Neural cell (in vitro differentiated cells): ENCODE data around the gene RPS3. TPM values are rescaled to one million over a fixed set of nuclear protein-coding genes. Genes with fewer than 3 reads are reported as not detected.

Source experiments
- H2AFZ ChIP-seq: fragments of 200-600, 300-800 bp; sonication (generic), shearing (Covaris generic); 2 replicates; pipeline ENCODE4 v1.6.0; 2014; ENCODE audit warnings: low read depth, mild to moderate bottlenecking, antibody characterized with exemption, low read length, moderate library complexity
- H3F3A ChIP-seq: fragments of 200-600 bp; shearing (Covaris generic); 2 replicates; pipeline ENCODE4 v1.6.1; 2016; ENCODE audit warnings: mild to moderate bottlenecking, moderate library complexity, mixed read lengths, antibody characterized with exemption, low read length; ENCODE audit not compliant: insufficient read depth, poor library complexity, severe bottlenecking
- H3K27ac ChIP-seq: fragments of 200-600, 300-800 bp; sonication (generic), shearing (Covaris generic); 2 replicates; pipeline ENCODE4 v1.5.1; 2014; ENCODE audit warnings: mild to moderate bottlenecking, low read length, moderate library complexity
- H3K27me3 ChIP-seq: fragments of 300-800, 200-600 bp; sonication (generic), shearing (Covaris generic); 2 replicates; pipeline ENCODE4 v1.6.0; 2014; ENCODE audit warnings: mild to moderate bottlenecking, low read depth, low read length, moderate library complexity; ENCODE audit not compliant: insufficient read depth
- H3K36me3 ChIP-seq: fragments of 300-800, 200-600 bp; sonication (generic), shearing (Covaris generic); 2 replicates; pipeline ENCODE4 v1.5.1; 2014; ENCODE audit warnings: mild to moderate bottlenecking, antibody characterized with exemption, low read length, moderate library complexity; ENCODE audit not compliant: insufficient read depth
- H3K4me2 ChIP-seq: fragments of 300-800, 200-600 bp; sonication (generic), shearing (Covaris generic); 2 replicates; pipeline ENCODE4 v1.6.0; 2014; ENCODE audit warnings: mild to moderate bottlenecking, low read length
- H3K4me3 ChIP-seq: fragments of 300-800, 200-600 bp; sonication (generic), shearing (Covaris generic); 2 replicates; pipeline ENCODE4 v1.5.1; 2014; ENCODE audit warnings: mild to moderate bottlenecking, low read length, moderate library complexity
- H3K79me2 ChIP-seq: fragments of 200-600 bp; shearing (Covaris generic); replicated peaks from 2 replicates; pipeline ENCODE4 v1.6.0; 2014; ENCODE audit warnings: mild to moderate bottlenecking, low read length, moderate library complexity; ENCODE audit not compliant: insufficient read depth
- H3K9ac ChIP-seq: fragments of 300-800, 200-600 bp; sonication (generic), shearing (Covaris generic); 2 replicates; pipeline ENCODE4 v1.6.1; 2016; ENCODE audit warnings: mild to moderate bottlenecking, low read length, mixed read lengths
- H3K9me2 ChIP-seq: fragments of 200-600 bp; shearing (Covaris generic); 2 replicates; pipeline ENCODE4 v1.6.1; 2016; ENCODE audit warnings: mild to moderate bottlenecking, low read length, mixed read lengths; ENCODE audit not compliant: insufficient read depth
- H3K9me3 ChIP-seq: fragments of 200-600, 300-800 bp; sonication (generic), shearing (Covaris generic); 2 replicates; pipeline ENCODE4 v1.6.1; 2016; ENCODE audit warnings: mild to moderate bottlenecking, mixed run types, low read length, moderate library complexity, mixed read lengths
- H4K20me1 ChIP-seq: fragments of 200-600 bp; shearing (Covaris generic); 2 replicates; pipeline ENCODE4 v1.6.1; 2016; ENCODE audit warnings: mild to moderate bottlenecking, mixed run types; ENCODE audit not compliant: insufficient read depth
- CTCF ChIP-seq: fragments of 450-650 bp; IDR thresholded peaks from 2 replicates; pipeline ENCODE4 v1.5.1; 2014; ENCODE audit warnings: antibody characterized with exemption, mild to moderate bottlenecking, moderate library complexity; ENCODE audit not compliant: poor library complexity, severe bottlenecking
- EP300 ChIP-seq: fragments of 450-650 bp; conservative IDR thresholded peaks from 2 replicates; pipeline ENCODE4 v1.6.1; 2014; ENCODE audit warnings: antibody characterized with exemption, mild to moderate bottlenecking, moderate library complexity; ENCODE audit not compliant: poor library complexity, severe bottlenecking
- EZH2 ChIP-seq: fragments of 200-600, 300-800 bp; shearing (Covaris generic), sonication (generic); IDR thresholded peaks from 2 replicates; pipeline ENCODE4 v1.6.1; 2014; ENCODE audit warnings: antibody characterized with exemption, low read length, borderline replicate concordance, mild to moderate bottlenecking; ENCODE audit not compliant: insufficient read depth, poor library complexity, severe bottlenecking
- MXI1 ChIP-seq: fragments of 450-650 bp; conservative IDR thresholded peaks from 2 replicates; pipeline ENCODE4 v1.6.1; 2014; ENCODE audit warnings: antibody characterized with exemption, mild to moderate bottlenecking; ENCODE audit not compliant: poor library complexity, severe bottlenecking
- RAD21 ChIP-seq: fragments of 450-650 bp; conservative IDR thresholded peaks from 2 replicates; pipeline ENCODE4 v1.6.1; 2014; ENCODE audit warnings: antibody characterized with exemption, mild to moderate bottlenecking, moderate library complexity
- REST ChIP-seq: IDR thresholded peaks from 2 replicates; pipeline ENCODE4 v1.6.1; 2012; ENCODE audit warnings: borderline replicate concordance
- SMC3 ChIP-seq: fragments of 450-650 bp; conservative IDR thresholded peaks from 2 replicates; pipeline ENCODE4 v1.6.1; 2014; ENCODE audit warnings: antibody characterized with exemption, mild to moderate bottlenecking, moderate library complexity; ENCODE audit not compliant: poor library complexity
- TAF1 ChIP-seq: IDR thresholded peaks from 2 replicates; pipeline ENCODE4 v1.6.1; 2012; ENCODE audit warnings: low read depth
- polyA plus RNA-seq: library from polyadenylated mRNA; depleted of rRNA; stranded (reverse); fragments of >200 nt; gene quantifications from 2 replicates; pipeline ENCODE4 v1.2.3, GENCODE V29; 2014

Gene RPS3
- polyA plus RNA-seq, 1 donor from 2014 or later, result 1,440 TPM

GRCh38 chr11:75424396-75424795 is 25.1 kb downstream of the RPS3 start:
- Histone ChIP-seq H3K27ac (peak overlapping the region; percentile 74), H3K9ac (peak overlapping the region; percentile 45), H2AFZ (no peak overlapping the region), H3K27me3 (peaks cover 4% of the 10 kb centered on the region), H3K9me3 (no peaks in the 10 kb centered on the region), H3K4me3 (peak overlapping the region; percentile 8), H3F3A (no peaks in the 10 kb centered on the region), H3K79me2 (no peaks in the 10 kb centered on the region), H3K36me3 (no peaks in the 10 kb centered on the region), H3K4me2 (no peak overlapping the region), H3K9me2 (no peaks in the 10 kb centered on the region), H4K20me1 (no peaks in the 10 kb centered on the region)
- TF ChIP-seq EZH2, result no peak
- TF ChIP-seq RAD21, result no peak
- TF ChIP-seq SMC3, result no peak
- peak; percentile 16 for TF ChIP-seq MXI1
- no peak for TF ChIP-seq TAF1
- TF ChIP-seq REST, result peak; percentile 20
- TF ChIP-seq EP300, result no peak

GRCh38 chr11:75425422-75425821 is 26.1 kb downstream of the RPS3 start:
- Histone ChIP-seq H3K27ac (no peak overlapping the region), H3K4me2 (no peak overlapping the region), H3K9me2 (no peaks in the 10 kb centered on the region), H3F3A (no peaks in the 10 kb centered on the region), H3K9ac (no peak overlapping the region), H4K20me1 (no peaks in the 10 kb centered on the region), H3K79me2 (no peaks in the 10 kb centered on the region), H2AFZ (no peak overlapping the region), H3K4me3 (no peak overlapping the region), H3K27me3 (peaks cover 8% of the 10 kb centered on the region), H3K9me3 (no peaks in the 10 kb centered on the region), H3K36me3 (no peaks in the 10 kb centered on the region)
- TF ChIP-seq CTCF (no peak), MXI1 (no peak), REST (no peak), RAD21 (no peak), EP300 (no peak)
